OCI-LY1 (cell line): ENCODE measurements around the gene AK2.

Experiments
- EZH2 ChIP-seq: fragments of 200-600 bp; sonication (generic), shearing (Covaris generic); IDR thresholded peaks from 2 replicates; pipeline ENCODE4 v1.8.0; 2017; ENCODE audit warnings: borderline replicate concordance, mixed run types, mild to moderate bottlenecking, antibody characterized with exemption, low read length, moderate library complexity, mixed read lengths
- TF ChIP-seq, protein P1 (sequence below): fragments of 200-600 bp; sonication (generic), shearing (Covaris generic); IDR thresholded peaks from 2 replicates; pipeline ENCODE4 v1.5.1; 2017; ENCODE audit warnings: mild to moderate bottlenecking, antibody characterized with exemption, low read length, moderate library complexity, mixed read lengths

DNA sequence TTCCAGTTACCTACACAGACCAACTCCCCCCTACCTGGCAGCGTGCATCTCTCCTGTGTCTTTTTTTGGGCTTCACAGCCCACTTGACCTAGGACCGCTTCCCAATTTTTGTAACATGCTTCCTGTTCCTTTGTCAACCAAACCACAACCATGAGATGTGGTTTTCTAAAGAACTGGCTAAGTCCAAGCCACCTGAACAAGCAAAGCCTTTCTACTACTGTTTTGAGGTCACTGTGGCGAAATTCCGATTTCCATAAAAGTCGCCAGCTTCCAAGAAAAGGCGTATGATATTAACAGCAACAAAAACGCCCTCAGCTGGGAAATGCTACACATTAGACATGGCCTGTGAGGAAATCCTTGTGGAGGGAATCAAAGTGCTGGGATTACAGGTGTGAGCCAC is 12.7 kb upstream of the AK2 start:
- TF ChIP-seq EZH2 = no peak
- TF ChIP-seq, protein P1, sequence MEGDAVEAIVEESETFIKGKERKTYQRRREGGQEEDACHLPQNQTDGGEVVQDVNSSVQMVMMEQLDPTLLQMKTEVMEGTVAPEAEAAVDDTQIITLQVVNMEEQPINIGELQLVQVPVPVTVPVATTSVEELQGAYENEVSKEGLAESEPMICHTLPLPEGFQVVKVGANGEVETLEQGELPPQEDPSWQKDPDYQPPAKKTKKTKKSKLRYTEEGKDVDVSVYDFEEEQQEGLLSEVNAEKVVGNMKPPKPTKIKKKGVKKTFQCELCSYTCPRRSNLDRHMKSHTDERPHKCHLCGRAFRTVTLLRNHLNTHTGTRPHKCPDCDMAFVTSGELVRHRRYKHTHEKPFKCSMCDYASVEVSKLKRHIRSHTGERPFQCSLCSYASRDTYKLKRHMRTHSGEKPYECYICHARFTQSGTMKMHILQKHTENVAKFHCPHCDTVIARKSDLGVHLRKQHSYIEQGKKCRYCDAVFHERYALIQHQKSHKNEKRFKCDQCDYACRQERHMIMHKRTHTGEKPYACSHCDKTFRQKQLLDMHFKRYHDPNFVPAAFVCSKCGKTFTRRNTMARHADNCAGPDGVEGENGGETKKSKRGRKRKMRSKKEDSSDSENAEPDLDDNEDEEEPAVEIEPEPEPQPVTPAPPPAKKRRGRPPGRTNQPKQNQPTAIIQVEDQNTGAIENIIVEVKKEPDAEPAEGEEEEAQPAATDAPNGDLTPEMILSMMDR = no peak
